Neuronal stem cell (in vitro differentiated cells): ENCODE measurements around the gene LSP1.

Experiments
- DNase-seq: peaks from one replicate; pipeline ENCODE4 v3.0.0-alpha.2; 2013; ENCODE audit warnings: low spot score
- H2AFZ ChIP-seq: one replicate; pipeline ENCODE4 v1.6.1; 2013; ENCODE audit warnings: mild to moderate bottlenecking, low read length, inconsistent platforms
- H2AK5ac ChIP-seq: 2 replicates; pipeline ENCODE4 v1.6.1; 2013; ENCODE audit warnings: low read depth, mild to moderate bottlenecking, inconsistent platforms, low read length, moderate library complexity, mixed read lengths
- H2BK120ac ChIP-seq: 2 replicates; pipeline ENCODE4 v1.6.1; 2013; ENCODE audit warnings: low read depth, mild to moderate bottlenecking, inconsistent platforms, low read length, moderate library complexity, mixed read lengths
- H2BK12ac ChIP-seq: one replicate; pipeline ENCODE4 v1.6.1; 2013; ENCODE audit warnings: low read length, inconsistent platforms
- H2BK15ac ChIP-seq: 2 replicates; pipeline ENCODE4 v1.6.1; 2013; ENCODE audit warnings: mild to moderate bottlenecking, low read length, inconsistent platforms, mixed read lengths
- H2BK5ac ChIP-seq: one replicate; pipeline ENCODE4 v1.6.1; 2013; ENCODE audit warnings: inconsistent platforms, mild to moderate bottlenecking, low read length, moderate library complexity
- H3K14ac ChIP-seq: one replicate; pipeline ENCODE4 v1.6.1; 2013; ENCODE audit warnings: low read length, inconsistent platforms
- H3K18ac ChIP-seq: 2 replicates; pipeline ENCODE4 v1.6.1; 2013; ENCODE audit warnings: low read length, inconsistent platforms
- H3K23ac ChIP-seq: 2 replicates; pipeline ENCODE4 v1.6.1; 2013; ENCODE audit warnings: low read depth, mild to moderate bottlenecking, mixed read lengths, low read length, inconsistent platforms; ENCODE audit not compliant: poor library complexity
- H3K27ac ChIP-seq: replicated peaks from 3 replicates; pipeline ENCODE4 v1.5.1; 2013; ENCODE audit warnings: low read length, inconsistent platforms
- H3K27me3 ChIP-seq, 3 experiments: 2 replicates each; pipeline ENCODE4 v1.6.1; 2013; ENCODE audit warnings: low read length in 3 of 3, mild to moderate bottlenecking in 2 of 3, inconsistent platforms in 1 of 3, low read depth in 1 of 3, mixed read lengths in 1 of 3, moderate library complexity in 1 of 3; ENCODE audit not compliant: control insufficient read depth in 3 of 3, insufficient read depth in 3 of 3
- H3K36me3 ChIP-seq, 2 donors: replicated peaks in 1 of 2; 2 replicates each; pipeline ENCODE4 v1.6.1; 2013; ENCODE audit warnings: low read length in 2 of 2; ENCODE audit not compliant: control insufficient read depth in 2 of 2, insufficient read depth in 2 of 2
- H3K4ac ChIP-seq: 2 replicates; pipeline ENCODE4 v1.6.1; 2013; ENCODE audit warnings: inconsistent platforms, mild to moderate bottlenecking, low read length, moderate library complexity
- H3K4me1 ChIP-seq, 2 donors: 1 replicate in 1 of 2; 2 replicates in 1 of 2; pipeline ENCODE4 v1.6.1; 2013; ENCODE audit warnings: low read length in 2 of 2, low read depth in 1 of 2; ENCODE audit not compliant: control insufficient read depth in 2 of 2, insufficient read depth in 1 of 2
- H3K4me2 ChIP-seq: one replicate; pipeline ENCODE4 v1.6.1; 2013; ENCODE audit warnings: mild to moderate bottlenecking, low read length, inconsistent platforms; ENCODE audit not compliant: insufficient read depth, poor library complexity, severe bottlenecking
- H3K4me3 ChIP-seq, 2 donors: 2 replicates each; pipeline ENCODE4 v1.5.1; 2013; ENCODE audit warnings: low read length in 2 of 2, mild to moderate bottlenecking in 2 of 2, inconsistent platforms in 1 of 2, moderate library complexity in 1 of 2
- H3K79me1 ChIP-seq: one replicate; pipeline ENCODE4 v1.6.1; 2013; ENCODE audit warnings: low read depth, mild to moderate bottlenecking, inconsistent platforms, low read length, moderate library complexity
- H3K9ac ChIP-seq: one replicate; pipeline ENCODE4 v1.6.1; 2013; ENCODE audit warnings: mild to moderate bottlenecking, low read depth, low read length, inconsistent platforms; ENCODE audit not compliant: poor library complexity
- H3K9me3 ChIP-seq, 2 donors: replicated peaks in 1 of 2; 2 replicates each; pipeline versions ENCODE3 to v1.6.1; 2013; ENCODE audit warnings: low read length in 2 of 2, mild to moderate bottlenecking in 2 of 2, inconsistent platforms in 1 of 2, low read depth in 1 of 2, mixed read lengths in 1 of 2, moderate library complexity in 1 of 2; ENCODE audit not compliant: control insufficient read depth in 2 of 2, insufficient read depth in 1 of 2
- H4K8ac ChIP-seq: one replicate; pipeline ENCODE4 v1.6.1; 2013; ENCODE audit warnings: low read depth, mild to moderate bottlenecking, inconsistent platforms, low read length, moderate library complexity
- H4K91ac ChIP-seq: one replicate; pipeline ENCODE4 v1.6.1; 2013; ENCODE audit warnings: low read length, low read depth, mild to moderate bottlenecking, inconsistent platforms; ENCODE audit not compliant: poor library complexity
- WGBS, 2 donors: extraction: QIAGEN DNeasy Blood & Tissue Kit; methylation state at CpG; one replicate each; pipeline ENCODE4 v1.1.7; 2013; ENCODE audit warnings: missing lambda C conversion rate in 2 of 2, mixed read lengths in 1 of 2; ENCODE audit not compliant: insufficient read length in 2 of 2, insufficient replicate concordance in 1 of 2; ENCODE audit errors: extremely low coverage in 2 of 2; 5-methylcytosine and 5-hydroxymethylcytosine counted together

The LSP1 gene

DNA sequence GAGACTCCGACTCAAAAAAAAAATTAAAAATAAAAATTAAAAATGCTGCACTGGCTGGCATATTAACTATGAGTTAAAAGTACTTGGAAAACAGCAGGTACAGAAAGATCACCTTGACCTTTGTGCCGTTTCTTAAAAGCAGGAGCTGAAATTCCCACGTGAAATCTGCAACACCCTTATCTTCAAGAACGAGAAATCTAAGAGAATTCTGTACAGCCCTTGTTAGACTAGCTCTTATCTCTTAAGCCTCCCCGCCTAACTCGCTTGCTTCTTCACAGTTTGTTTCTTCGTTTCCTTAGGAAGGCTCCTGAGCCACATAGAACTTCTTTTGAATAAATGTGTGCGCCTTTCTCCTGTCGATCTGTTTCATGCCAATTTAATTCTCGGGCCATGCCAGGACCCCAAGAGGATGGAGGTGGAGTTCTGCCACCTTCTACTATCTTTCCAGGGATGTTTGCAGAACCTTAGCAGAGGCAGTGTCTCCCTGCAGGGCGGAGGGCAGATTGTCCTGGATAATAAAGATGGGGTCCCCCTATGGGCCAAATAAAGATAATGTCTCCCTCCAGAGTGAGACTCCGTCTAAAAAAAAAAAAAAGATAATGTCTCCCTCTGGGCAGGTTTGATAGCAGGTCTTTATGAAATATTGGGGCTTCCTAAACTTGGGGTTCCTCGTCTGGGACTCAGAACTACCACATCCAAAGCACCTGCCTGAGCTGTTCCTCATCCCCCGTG is 45.5 kb upstream of the LSP1 start:
- Histone ChIP-seq H4K91ac (no peak overlapping the region), H3K9me3 (no peaks in the 10 kb centered on the region), H2BK15ac (no peak overlapping the region), H3K23ac (no peak overlapping the region), H3K27me3 (peaks cover 0 to 5% (median 0%) of the 10 kb centered on the region in 3 experiments), H3K79me1 (no peaks in the 10 kb centered on the region), H3K18ac (no peak overlapping the region), H3K27ac (no peak overlapping the region), H2BK120ac (no peak overlapping the region), H3K4me1 (no peaks in the 10 kb centered on the region), H2AFZ (no peak overlapping the region), H3K9ac (no peak overlapping the region), H3K4ac (no peak overlapping the region), H4K8ac (no peak overlapping the region), H3K4me3 (no peak overlapping the region), H2BK5ac (no peak overlapping the region), H3K4me2 (no peak overlapping the region), H3K14ac (no peak overlapping the region), H2AK5ac (no peak overlapping the region), H3K36me3 (no peaks in the 10 kb centered on the region), H2BK12ac (no peak overlapping the region)
- DNase-seq, result no peak
- WGBS, 2 donors, result no CpG with 5 or more reads among the region's 14 CpGs

DNA sequence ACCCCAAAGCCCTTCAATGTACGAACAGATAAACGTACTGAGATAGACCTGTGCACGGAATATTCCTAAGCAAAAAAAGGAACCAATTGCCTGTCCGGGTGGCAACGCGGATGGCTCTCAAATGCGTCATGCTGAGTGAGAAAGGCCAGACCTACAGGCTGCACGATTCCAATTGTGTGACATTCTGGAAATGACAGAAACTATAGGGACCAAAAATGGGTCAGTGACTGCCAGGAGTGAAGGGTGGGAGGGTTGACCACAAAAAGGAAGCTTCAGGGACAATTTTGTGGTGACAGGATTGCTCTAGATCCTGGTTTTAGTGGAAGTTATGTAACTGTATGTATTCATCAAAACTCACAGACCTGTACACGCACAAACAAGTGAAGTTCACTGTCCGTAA is 42.1 kb upstream of the LSP1 start:
- whole genome bisulfite sequencing, 2 donors, result no CpG with 5 or more reads among the region's 10 CpGs
- H2BK15ac ChIP-seq, result no peak overlapping the region

DNA sequence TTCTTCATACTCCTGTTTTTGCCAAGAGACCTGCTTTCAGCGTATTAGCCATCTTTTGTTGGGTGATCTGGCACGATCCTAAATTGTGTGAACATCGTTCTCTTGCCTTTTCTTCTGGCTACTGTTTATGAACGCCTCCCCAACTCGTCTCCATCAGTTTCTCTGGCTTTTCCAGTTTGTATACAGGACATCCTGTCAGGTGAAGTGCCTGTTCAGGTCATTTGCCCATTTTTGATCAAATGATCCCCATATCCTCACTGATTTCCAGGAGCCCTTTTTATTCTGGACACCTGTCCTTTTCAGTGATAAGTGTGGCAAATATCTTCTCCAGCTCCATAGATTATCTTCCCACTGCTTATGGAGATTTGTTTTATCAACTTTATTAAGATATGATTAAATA is 40.6 kb upstream of the LSP1 start:
- H3K18ac ChIP-seq, result no peak overlapping the region
- no peak overlapping the region for H2BK15ac ChIP-seq
- no peak overlapping the region for H4K91ac ChIP-seq
- peaks cover 0 to 11% (median 0%) of the 10 kb centered on the region in 3 experiments for H3K27me3 ChIP-seq
- no peak overlapping the region for H2AFZ ChIP-seq
- no peaks in the 10 kb centered on the region for H3K79me1 ChIP-seq
- H3K36me3 ChIP-seq, result no peaks in the 10 kb centered on the region
- no peak overlapping the region for H2BK120ac ChIP-seq
- H3K23ac ChIP-seq, result no peak overlapping the region
- H3K9ac ChIP-seq, result no peak overlapping the region
- no peak overlapping the region for H3K4me2 ChIP-seq
- no peak overlapping the region for H3K27ac ChIP-seq
- DNase-seq, result no peak
- H3K4me3 ChIP-seq, result no peak overlapping the region
- H3K9me3 ChIP-seq, result no peaks in the 10 kb centered on the region
- H4K8ac ChIP-seq, result no peak overlapping the region
- no CpG with 5 or more reads among the region's 5 CpGs for WGBS, 2 donors
- no peak overlapping the region for H2BK5ac ChIP-seq
- no peak overlapping the region for H3K4ac ChIP-seq
- H3K4me1 ChIP-seq, result no peaks in the 10 kb centered on the region
- no peak overlapping the region for H2BK12ac ChIP-seq
- no peak overlapping the region for H3K14ac ChIP-seq
- H2AK5ac ChIP-seq, result no peak overlapping the region

More for the DNA sequence above, 42.1 kb upstream of the LSP1 start:
- Histone ChIP-seq H3K79me1 (no peaks in the 10 kb centered on the region), H2BK12ac (no peak overlapping the region), H3K4me3 (no peak overlapping the region), H3K4me2 (no peak overlapping the region), H3K18ac (no peak overlapping the region), H4K91ac (no peak overlapping the region), H3K23ac (no peak overlapping the region), H3K36me3 (no peaks in the 10 kb centered on the region), H2BK5ac (no peak overlapping the region), H2AFZ (no peak overlapping the region), H4K8ac (no peak overlapping the region), H3K14ac (no peak overlapping the region), H2BK120ac (no peak overlapping the region), H3K9me3 (no peaks in the 10 kb centered on the region), H2AK5ac (no peak overlapping the region), H3K27me3 (peaks cover 0 to 11% (median 0%) of the 10 kb centered on the region in 3 experiments), H3K27ac (no peak overlapping the region), H3K9ac (no peak overlapping the region), H3K4ac (no peak overlapping the region), H3K4me1 (no peaks in the 10 kb centered on the region)
- DNase-seq, result no peak

DNA sequence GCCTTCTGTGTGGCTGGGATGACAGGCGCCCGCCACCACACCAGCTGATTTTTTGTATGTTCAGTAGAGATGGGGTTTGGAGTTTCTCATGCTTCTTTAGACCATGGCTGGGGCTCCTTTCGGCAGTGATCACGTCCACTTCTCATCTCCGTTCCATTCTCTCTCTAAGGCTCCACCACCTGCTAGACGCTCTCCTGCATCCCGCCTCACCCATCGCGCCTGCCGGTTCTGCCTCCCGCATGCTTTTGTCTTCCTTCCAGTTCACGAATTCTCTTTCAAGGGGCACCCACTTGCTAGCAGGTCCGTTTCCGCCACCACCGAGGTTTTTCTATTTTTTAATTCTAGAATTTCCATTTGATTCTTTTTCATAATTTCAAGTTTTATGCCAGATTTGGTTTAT is 40.1 kb upstream of the LSP1 start:
- no peaks in the 10 kb centered on the region for H3K9me3 ChIP-seq
- H3K23ac ChIP-seq, result no peak overlapping the region
- H2AK5ac ChIP-seq, result no peak overlapping the region
- no peak overlapping the region for H2AFZ ChIP-seq
- H3K14ac ChIP-seq, result no peak overlapping the region
- H2BK5ac ChIP-seq, result no peak overlapping the region
- H3K27ac ChIP-seq, result no peak overlapping the region
- WGBS, 2 donors, result no CpG with 5 or more reads among the region's 15 CpGs
- H3K4me2 ChIP-seq, result no peak overlapping the region
- H2BK120ac ChIP-seq, result no peak overlapping the region
- H2BK15ac ChIP-seq, result no peak overlapping the region
- H2BK12ac ChIP-seq, result no peak overlapping the region
- no peak overlapping the region for H3K18ac ChIP-seq
- H3K4ac ChIP-seq, result no peak overlapping the region
- H3K4me1 ChIP-seq, result no peaks in the 10 kb centered on the region
- no peak overlapping the region for H4K91ac ChIP-seq
- H3K9ac ChIP-seq, result no peak overlapping the region
- no peak for DNase-seq
- H4K8ac ChIP-seq, result no peak overlapping the region
- no peaks in the 10 kb centered on the region for H3K36me3 ChIP-seq
- peaks cover 0 to 11% (median 0%) of the 10 kb centered on the region in 3 experiments for H3K27me3 ChIP-seq
- H3K79me1 ChIP-seq, result no peaks in the 10 kb centered on the region
- no peak overlapping the region for H3K4me3 ChIP-seq
